ENCODE measurements around the gene PTPRR.

The PTPRR gene

GRCh38 chr12:70918321-70918720 is 2.2 kb downstream of the PTPRR start:
- no CpG with 5 or more reads among the region's 1 CpG for WGBS (ENCODE audit: insufficient coverage)
- CTCF ChIA-PET = no interaction called here
- Histone ChIP-seq H3K4me3 (ENCODE audit: control insufficient read depth in 1 of 7, extremely low read depth in 1 of 7, insufficient read depth in 4 of 7, low read depth in 2 of 7, low read length in 6 of 7) (no peak overlapping the region), H3K9me3 (ENCODE audit: control extremely low read depth in 1 of 5, control insufficient read depth in 4 of 5, insufficient read depth in 2 of 5, low read depth in 1 of 5, low read length in 4 of 5) (peaks cover 0 to 2% (median 0%) of the 10 kb centered on the region in 5 experiments), H3K27me3 (replicated peaks in 2 of 5; ENCODE audit: control insufficient read depth in 4 of 5, insufficient read depth in 5 of 5, low read length in 4 of 5) (peaks cover 0 to 33% (median 20%) of the 10 kb centered on the region in 5 experiments), H3K27ac (ENCODE audit: insufficient read depth in 1 of 2, low read depth in 1 of 2, low read length in 2 of 2, poor library complexity in 1 of 2, severe bottlenecking in 2 of 2) (no peak overlapping the region), H3K36me3 (ENCODE audit: control insufficient read depth in 4 of 4, insufficient read depth in 4 of 4, low read length in 3 of 4) (no peaks in the 10 kb centered on the region), H3K4me1 (ENCODE audit: control extremely low read depth in 1 of 4, control insufficient read depth in 4 of 4, insufficient read depth in 4 of 4, low read length in 3 of 4) (peaks cover 0 to 3% (median 0%) of the 10 kb centered on the region in 4 experiments)
- no peak for DNase-seq
- POLR2A ChIA-PET = no interaction called here

DNA sequence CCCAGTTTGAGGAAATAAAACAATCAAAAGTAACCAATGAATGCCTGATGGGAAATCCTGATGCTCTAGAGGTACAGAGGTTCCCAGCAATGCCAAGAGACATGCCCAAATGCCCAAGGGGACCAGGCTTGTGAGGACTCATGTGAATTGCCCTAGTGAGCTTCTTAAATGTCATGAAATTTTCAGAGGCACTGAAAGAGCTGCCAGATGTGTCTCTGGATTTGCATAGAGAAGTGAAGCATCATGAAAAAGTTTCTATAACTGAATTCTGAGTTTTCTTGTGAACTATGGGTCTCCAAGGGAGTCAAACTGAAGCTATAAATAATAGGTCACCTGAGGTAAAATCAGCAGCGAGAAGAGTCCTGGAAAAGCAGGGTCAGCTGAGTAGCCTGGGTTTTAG is 9.9 kb downstream of the PTPRR start:
- ChIA-PET POLR2A (no interaction called here), CTCF (no interaction called here)
- WGBS (ENCODE audit: insufficient coverage) = 86% methylated on average over 1 of the region's 1 CpG
- no peak overlapping the region for H3K27ac ChIP-seq (ENCODE audit: insufficient read depth in 1 of 2, low read depth in 1 of 2, low read length in 2 of 2, poor library complexity in 1 of 2, severe bottlenecking in 2 of 2)
- no peak overlapping the region for H3K4me3 ChIP-seq (ENCODE audit: control insufficient read depth in 1 of 7, extremely low read depth in 1 of 7, insufficient read depth in 4 of 7, low read depth in 2 of 7, low read length in 6 of 7)
- H3K36me3 ChIP-seq (ENCODE audit: control insufficient read depth in 4 of 4, insufficient read depth in 4 of 4, low read length in 3 of 4) = no peaks in the 10 kb centered on the region
- no peaks in the 10 kb centered on the region for H3K4me1 ChIP-seq (ENCODE audit: control extremely low read depth in 1 of 4, control insufficient read depth in 4 of 4, insufficient read depth in 4 of 4, low read length in 3 of 4)
- DNase-seq = no peak
- H3K27me3 ChIP-seq (replicated peaks in 2 of 5; ENCODE audit: control insufficient read depth in 4 of 5, insufficient read depth in 5 of 5, low read length in 4 of 5) = peaks cover 0 to 2% (median 0%) of the 10 kb centered on the region in 5 experiments
- no peaks in the 10 kb centered on the region for H3K9me3 ChIP-seq (ENCODE audit: control extremely low read depth in 1 of 5, control insufficient read depth in 4 of 5, insufficient read depth in 2 of 5, low read depth in 1 of 5, low read length in 4 of 5)

DNA sequence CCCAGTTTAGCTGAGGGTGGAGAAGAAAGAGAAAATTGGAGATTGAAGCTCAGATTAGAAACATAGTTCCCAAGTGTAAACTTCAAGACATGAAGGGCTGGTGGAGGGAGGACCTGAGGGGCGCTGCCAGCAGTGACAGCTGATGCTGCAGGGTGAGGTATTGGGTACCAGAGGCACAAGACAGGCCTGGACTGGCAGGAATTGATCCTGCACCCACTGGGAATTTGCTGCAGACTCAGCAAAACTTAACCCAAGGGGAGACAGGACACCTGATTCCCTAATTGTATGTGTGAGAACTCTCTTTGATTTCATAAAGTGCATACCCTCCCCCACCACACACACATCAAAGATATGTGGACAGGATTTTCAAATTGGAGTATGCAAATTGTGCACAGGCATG is 11.6 kb downstream of the PTPRR start:
- 71% methylated on average over 1 of the region's 1 CpG for WGBS (ENCODE audit: insufficient coverage)

DNA sequence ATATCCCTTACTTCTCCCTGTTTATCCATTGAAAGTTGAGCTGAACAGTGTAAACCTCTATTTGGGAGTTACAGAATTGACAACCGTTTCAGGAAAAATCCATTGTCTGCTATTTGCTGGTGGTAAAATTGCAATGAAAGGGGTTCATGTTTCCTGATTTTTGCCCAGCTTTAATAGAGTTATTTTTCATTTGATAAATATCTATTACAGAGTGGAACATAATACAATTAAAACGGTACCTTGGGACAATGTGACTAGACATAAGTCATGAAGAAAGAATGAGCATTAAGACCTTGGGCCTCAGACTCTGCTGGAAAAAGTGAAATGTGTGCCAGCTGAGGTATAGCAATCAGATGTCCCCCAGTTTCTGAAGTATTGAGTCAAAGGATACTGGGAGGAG is 13.1 kb downstream of the PTPRR start:
- no peak for DNase-seq
- CTCF ChIA-PET = no interaction called here
- no CpG with 5 or more reads among the region's 2 CpGs for WGBS (ENCODE audit: insufficient coverage)

More for the DNA sequence above, 11.6 kb downstream of the PTPRR start:
- POLR2A ChIA-PET = no interaction called here
- Histone ChIP-seq H3K4me3 (ENCODE audit: control insufficient read depth in 1 of 7, extremely low read depth in 1 of 7, insufficient read depth in 4 of 7, low read depth in 2 of 7, low read length in 6 of 7) (no peak overlapping the region), H3K4me1 (ENCODE audit: control extremely low read depth in 1 of 4, control insufficient read depth in 4 of 4, insufficient read depth in 4 of 4, low read length in 3 of 4) (no peaks in the 10 kb centered on the region), H3K9me3 (ENCODE audit: control extremely low read depth in 1 of 5, control insufficient read depth in 4 of 5, insufficient read depth in 2 of 5, low read depth in 1 of 5, low read length in 4 of 5) (no peaks in the 10 kb centered on the region), H3K27ac (ENCODE audit: insufficient read depth in 1 of 2, low read depth in 1 of 2, low read length in 2 of 2, poor library complexity in 1 of 2, severe bottlenecking in 2 of 2) (no peak overlapping the region), H3K27me3 (replicated peaks in 2 of 5; ENCODE audit: control insufficient read depth in 4 of 5, insufficient read depth in 5 of 5, low read length in 4 of 5) (peaks cover 0 to 4% (median 0%) of the 10 kb centered on the region in 5 experiments), H3K36me3 (ENCODE audit: control insufficient read depth in 4 of 4, insufficient read depth in 4 of 4, low read length in 3 of 4) (no peaks in the 10 kb centered on the region)
- CTCF ChIA-PET = no interaction called here
- no peak for DNase-seq

GRCh38 chr12:70895956-70896355 is 24.6 kb downstream of the PTPRR start:
- H3K9me3 ChIP-seq (ENCODE audit: control extremely low read depth in 1 of 5, control insufficient read depth in 4 of 5, insufficient read depth in 2 of 5, low read depth in 1 of 5, low read length in 4 of 5) = peaks cover 0 to 3% (median 0%) of the 10 kb centered on the region in 5 experiments
- peaks cover 0 to 2% (median 0%) of the 10 kb centered on the region in 4 experiments for H3K4me1 ChIP-seq (ENCODE audit: control extremely low read depth in 1 of 4, control insufficient read depth in 4 of 4, insufficient read depth in 4 of 4, low read length in 3 of 4)
- no peaks in the 10 kb centered on the region for H3K36me3 ChIP-seq (ENCODE audit: control insufficient read depth in 4 of 4, insufficient read depth in 4 of 4, low read length in 3 of 4)
- ChIA-PET POLR2A (no interaction called here), CTCF (no interaction called here)
- no peaks in the 10 kb centered on the region for H3K27me3 ChIP-seq (replicated peaks in 2 of 5; ENCODE audit: control insufficient read depth in 4 of 5, insufficient read depth in 5 of 5, low read length in 4 of 5)
- H3K4me3 ChIP-seq (ENCODE audit: control insufficient read depth in 1 of 7, extremely low read depth in 1 of 7, insufficient read depth in 4 of 7, low read depth in 2 of 7, low read length in 6 of 7) = no peak overlapping the region
- no peak for DNase-seq
- WGBS (ENCODE audit: insufficient coverage) = no CpG with 5 or more reads among the region's 1 CpG
- H3K27ac ChIP-seq (ENCODE audit: insufficient read depth in 1 of 2, low read depth in 1 of 2, low read length in 2 of 2, poor library complexity in 1 of 2, severe bottlenecking in 2 of 2) = no peak overlapping the region

More for the DNA sequence above, 13.1 kb downstream of the PTPRR start:
- H3K4me3 ChIP-seq (ENCODE audit: control insufficient read depth in 1 of 7, extremely low read depth in 1 of 7, insufficient read depth in 4 of 7, low read depth in 2 of 7, low read length in 6 of 7) = no peak overlapping the region
- H3K9me3 ChIP-seq (ENCODE audit: control extremely low read depth in 1 of 5, control insufficient read depth in 4 of 5, insufficient read depth in 2 of 5, low read depth in 1 of 5, low read length in 4 of 5) = no peaks in the 10 kb centered on the region
- H3K4me1 ChIP-seq (ENCODE audit: control extremely low read depth in 1 of 4, control insufficient read depth in 4 of 4, insufficient read depth in 4 of 4, low read length in 3 of 4) = no peaks in the 10 kb centered on the region
- no peak overlapping the region for H3K27ac ChIP-seq (ENCODE audit: insufficient read depth in 1 of 2, low read depth in 1 of 2, low read length in 2 of 2, poor library complexity in 1 of 2, severe bottlenecking in 2 of 2)
- no peaks in the 10 kb centered on the region for H3K36me3 ChIP-seq (ENCODE audit: control insufficient read depth in 4 of 4, insufficient read depth in 4 of 4, low read length in 3 of 4)
- peaks cover 0 to 4% (median 0%) of the 10 kb centered on the region in 5 experiments for H3K27me3 ChIP-seq (replicated peaks in 2 of 5; ENCODE audit: control insufficient read depth in 4 of 5, insufficient read depth in 5 of 5, low read length in 4 of 5)
- POLR2A ChIA-PET = no interaction called here

DNA sequence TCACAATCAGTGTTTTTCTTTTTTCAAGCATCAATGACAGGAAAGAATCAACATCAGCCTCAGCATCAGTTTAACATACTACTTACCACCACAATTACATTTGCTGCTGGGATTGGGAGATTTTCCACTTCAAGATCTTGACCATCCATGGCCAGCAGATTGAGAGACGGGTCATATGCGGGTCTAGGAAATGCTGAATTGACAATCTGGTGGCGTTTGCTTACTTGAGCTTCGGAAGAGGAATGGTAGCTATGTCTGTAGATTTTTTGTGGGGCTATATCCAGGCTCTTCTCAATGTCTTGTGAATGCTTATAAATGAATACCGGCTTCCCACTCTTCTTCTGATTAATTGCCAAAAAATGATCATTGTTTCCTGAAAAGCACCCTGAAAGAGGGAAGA is 27.9 kb downstream of the PTPRR start:
- Histone ChIP-seq H3K4me1 (ENCODE audit: control extremely low read depth in 1 of 4, control insufficient read depth in 4 of 4, insufficient read depth in 4 of 4, low read length in 3 of 4) (peaks cover 0 to 2% (median 0%) of the 10 kb centered on the region in 4 experiments), H3K27ac (ENCODE audit: insufficient read depth in 1 of 2, low read depth in 1 of 2, low read length in 2 of 2, poor library complexity in 1 of 2, severe bottlenecking in 2 of 2) (no peak overlapping the region), H3K9me3 (ENCODE audit: control extremely low read depth in 1 of 5, control insufficient read depth in 4 of 5, insufficient read depth in 2 of 5, low read depth in 1 of 5, low read length in 4 of 5) (peaks cover 0 to 1% (median 0%) of the 10 kb centered on the region in 5 experiments), H3K4me3 (ENCODE audit: control insufficient read depth in 1 of 7, extremely low read depth in 1 of 7, insufficient read depth in 4 of 7, low read depth in 2 of 7, low read length in 6 of 7) (no peak overlapping the region), H3K27me3 (replicated peaks in 2 of 5; ENCODE audit: control insufficient read depth in 4 of 5, insufficient read depth in 5 of 5, low read length in 4 of 5) (peaks cover 0 to 1% (median 0%) of the 10 kb centered on the region in 5 experiments), H3K36me3 (ENCODE audit: control insufficient read depth in 4 of 4, insufficient read depth in 4 of 4, low read length in 3 of 4) (no peaks in the 10 kb centered on the region)
- WGBS (ENCODE audit: insufficient coverage) = 100% methylated on average over 5 of the region's 5 CpGs
- ChIA-PET POLR2A (no interaction called here), CTCF (no interaction called here)
- no peak for DNase-seq

DNA sequence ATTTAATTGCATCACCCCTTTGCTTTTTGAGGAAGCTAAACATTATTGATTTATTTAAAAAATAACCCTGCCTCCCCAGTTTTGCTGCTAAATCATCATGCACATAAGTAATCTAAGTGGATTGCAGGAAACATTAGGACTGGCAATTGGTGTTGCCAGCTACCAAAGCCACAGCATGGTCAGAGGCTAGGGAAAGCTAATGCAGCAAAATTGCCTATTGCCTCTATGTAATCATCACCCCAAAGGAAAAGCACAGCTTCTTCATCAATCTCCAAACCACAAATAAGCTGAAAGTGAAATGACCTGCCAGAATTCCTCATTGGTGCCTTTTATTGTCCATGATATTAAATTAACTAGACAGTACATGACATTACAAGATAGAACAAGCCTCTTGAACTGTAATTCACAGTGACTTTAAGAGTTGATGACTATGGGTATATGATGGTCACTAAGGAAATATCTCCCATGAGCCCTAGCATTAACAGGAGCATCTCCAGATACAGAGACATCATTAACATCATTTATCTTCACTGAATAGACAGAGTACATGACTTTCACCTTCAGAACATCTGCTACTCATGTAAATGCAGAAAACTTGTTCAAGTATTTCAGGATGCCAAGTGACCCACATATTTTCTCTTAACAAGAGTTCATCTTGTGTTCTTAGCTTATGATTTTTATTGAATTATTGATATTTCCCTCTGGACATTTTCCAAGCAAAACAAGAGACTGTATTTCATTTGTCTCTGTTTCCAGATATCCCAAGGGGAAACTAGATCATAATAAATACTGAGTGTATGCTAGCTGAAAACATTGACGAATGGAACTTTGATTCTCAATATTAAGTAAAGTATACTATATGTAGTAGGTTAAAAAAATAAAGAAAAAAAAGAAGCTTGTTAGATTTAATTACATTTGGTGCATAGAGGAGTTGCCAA is 29.4 kb downstream of the PTPRR start:
- Histone ChIP-seq H3K9me3 (ENCODE audit: control extremely low read depth in 1 of 5, control insufficient read depth in 4 of 5, insufficient read depth in 2 of 5, low read depth in 1 of 5, low read length in 4 of 5) (peaks cover 0 to under 1% (median 0%) of the 10 kb centered on the region in 5 experiments), H3K4me1 (ENCODE audit: control extremely low read depth in 1 of 4, control insufficient read depth in 4 of 4, insufficient read depth in 4 of 4, low read length in 3 of 4) (peaks cover 0 to 2% (median 0%) of the 10 kb centered on the region in 4 experiments), H3K27me3 (replicated peaks in 2 of 5; ENCODE audit: control insufficient read depth in 4 of 5, insufficient read depth in 5 of 5, low read length in 4 of 5) (peaks cover 0 to 1% (median 0%) of the 10 kb centered on the region in 5 experiments), H3K4me3 (ENCODE audit: control insufficient read depth in 1 of 7, extremely low read depth in 1 of 7, insufficient read depth in 4 of 7, low read depth in 2 of 7, low read length in 6 of 7) (no peak overlapping the region), H3K36me3 (ENCODE audit: control insufficient read depth in 4 of 4, insufficient read depth in 4 of 4, low read length in 3 of 4) (no peaks in the 10 kb centered on the region), H3K27ac (ENCODE audit: insufficient read depth in 1 of 2, low read depth in 1 of 2, low read length in 2 of 2, poor library complexity in 1 of 2, severe bottlenecking in 2 of 2) (no peak overlapping the region)
- no peak for DNase-seq
- ChIA-PET POLR2A (no interaction called here), CTCF (no interaction called here)
- WGBS (ENCODE audit: insufficient coverage) = no CpG with 5 or more reads among the region's 1 CpG

Data from common myeloid progenitor, CD34-positive (primary cell).